Measurements from ENCODE around the gene FAM98A.

GRCh38 chr2:33617401-33617800, 18.3 kb upstream of the FAM98A start:
- TF ChIP-seq POLR2AphosphoS5 (IDR thresholded peaks at IDR 0.05; ENCODE audit: low read depth, low read length) (no peak), TAF1 (IDR thresholded peaks at IDR 0.05; ENCODE audit: borderline replicate concordance, insufficient read depth, low read length) (no peak), SIN3A (IDR thresholded peaks at IDR 0.05; ENCODE audit: borderline replicate concordance, insufficient read depth, low read length) (no peak)
